HG02970 (cell line): Measurements from ENCODE around the gene CD300LB.
"Not testable (repeated sequence)": the region's sequence is repeated elsewhere in the genome, so short reads cannot be mapped to it uniquely, and the experiment has no call there.

Source experiments
- ATAC-seq: cut with Tn5 transposase; IDR thresholded peaks from one replicate; pipeline ENCODE4 v1.9.1; 2021; ENCODE audit warnings: mild to moderate bottlenecking, moderate library complexity, moderate number of reproducible peaks; ENCODE audit not compliant: unreplicated experiment, low FRiP score

Gene CD300LB

GRCh38 chr17:74502861-74503260 is 28.4 kb downstream of the CD300LB start:
- no peak for ATAC-seq

GRCh38 chr17:74499992-74500391 is 31.3 kb downstream of the CD300LB start:
- no peak for ATAC-seq

GRCh38 chr17:74497471-74497870 is 33.8 kb downstream of the CD300LB start:
- no peak for ATAC-seq

- ATAC-seq, result no peak
Measured at GRCh38 chr17:74493331-74493833, 37.9 kb downstream of the CD300LB start.

- no peak for ATAC-seq
Measured at GRCh38 chr17:74491626-74492025, 39.6 kb downstream of the CD300LB start.

GRCh38 chr17:74490716-74491115 is 40.6 kb downstream of the CD300LB start:
- no peak for ATAC-seq

- ATAC-seq, result not testable (repeated sequence)
Measured at GRCh38 chr17:74488276-74488675, 43.0 kb downstream of the CD300LB start.

- no peak for ATAC-seq
Measured at GRCh38 chr17:74485841-74486240, 45.4 kb downstream of the CD300LB start.

- no peak for ATAC-seq
Measured at GRCh38 chr17:74485022-74485743, 46.1 kb downstream of the CD300LB start.

- ATAC-seq, result no peak
Measured at GRCh38 chr17:74484066-74484465, 47.2 kb downstream of the CD300LB start.

- no peak for ATAC-seq
Measured at GRCh38 chr17:74481621-74482020, 49.7 kb downstream of the CD300LB start.

- no peak for ATAC-seq
Measured at GRCh38 chr17:74480290-74480689, 51.0 kb downstream of the CD300LB start.

- ATAC-seq, result no peak
Measured at GRCh38 chr17:74478420-74479100, 52.7 kb downstream of the CD300LB start.

GRCh38 chr17:74477411-74477810 is 53.9 kb downstream of the CD300LB start:
- ATAC-seq, result no peak

GRCh38 chr17:74475189-74475588 is 56.1 kb downstream of the CD300LB start:
- no peak for ATAC-seq

GRCh38 chr17:74474043-74474792 is 57.1 kb downstream of the CD300LB start:
- no peak for ATAC-seq

GRCh38 chr17:74473294-74473693 is 58.0 kb downstream of the CD300LB start:
- no peak for ATAC-seq

- ATAC-seq, result no peak
Measured at GRCh38 chr17:74472890-74473289, 58.4 kb downstream of the CD300LB start.

- ATAC-seq, result no peak
Measured at GRCh38 chr17:74471341-74471740, 59.9 kb downstream of the CD300LB start.
